NCI-H526 (cell line): ENCODE results near the gene TNFAIP3.

ENCODE experiments used
- DNase-seq, 2 experiments: peaks; one replicate each; lab custom pipeline; 2025; lab: John Stamatoyannopoulos, UW

Gene TNFAIP3

GRCh38 chr6:137903274-137903932 lies 36.3 kb downstream of the TNFAIP3 start:
- DNase-seq = no peak

GRCh38 chr6:137903933-137904821 lies 37.1 kb downstream of the TNFAIP3 start:
- DNase-seq = no peak

GRCh38 chr6:137904822-137905617 lies 38.0 kb downstream of the TNFAIP3 start:
- no peak for DNase-seq

GRCh38 chr6:137906020-137906472 lies 39.0 kb downstream of the TNFAIP3 start:
- no peak for DNase-seq

GRCh38 chr6:137907170-137907569 lies 40.1 kb downstream of the TNFAIP3 start:
- no peak for DNase-seq

GRCh38 chr6:137909533-137909932 lies 42.5 kb downstream of the TNFAIP3 start:
- DNase-seq = no peak

GRCh38 chr6:137910424-137910834 lies 43.4 kb downstream of the TNFAIP3 start:
- DNase-seq = no peak

- no peak for DNase-seq
Observed at GRCh38 chr6:137910843-137911456, 43.9 kb downstream of the TNFAIP3 start.

- DNase-seq = no peak
Observed at GRCh38 chr6:137911675-137912191, 44.7 kb downstream of the TNFAIP3 start.

- no peak for DNase-seq
Observed at GRCh38 chr6:137912813-137913212, 45.8 kb downstream of the TNFAIP3 start.

- no peak for DNase-seq
Observed at GRCh38 chr6:137913434-137913833, 46.4 kb downstream of the TNFAIP3 start.

- DNase-seq = no peak
Observed at GRCh38 chr6:137913996-137914529, 47.0 kb downstream of the TNFAIP3 start.

- DNase-seq = no peak
Observed at GRCh38 chr6:137914530-137915193, 47.6 kb downstream of the TNFAIP3 start.

- DNase-seq = no peak
Observed at GRCh38 chr6:137915790-137916189, 48.7 kb downstream of the TNFAIP3 start.

- no peak for DNase-seq
Observed at GRCh38 chr6:137917551-137918325, 50.7 kb downstream of the TNFAIP3 start.

GRCh38 chr6:137919502-137919823 lies 52.4 kb downstream of the TNFAIP3 start:
- no peak for DNase-seq

GRCh38 chr6:137919837-137920730 lies 53.0 kb downstream of the TNFAIP3 start:
- no peak for DNase-seq

- DNase-seq = no peak
Observed at GRCh38 chr6:137921823-137922222, 54.8 kb downstream of the TNFAIP3 start.
